Ecto neural progenitor cell (in vitro differentiated cells): ENCODE data around the gene DPP4.

Experiments
- DNase-seq: peaks from one replicate; pipeline ENCODE4 v3.0.0-alpha.2; 2018; ENCODE audit warnings: low spot score

The DPP4 gene

GRCh38 chr2:162085090-162085891 lies 11.3 kb upstream of the DPP4 start:
- DNase-seq = no peak

DNA sequence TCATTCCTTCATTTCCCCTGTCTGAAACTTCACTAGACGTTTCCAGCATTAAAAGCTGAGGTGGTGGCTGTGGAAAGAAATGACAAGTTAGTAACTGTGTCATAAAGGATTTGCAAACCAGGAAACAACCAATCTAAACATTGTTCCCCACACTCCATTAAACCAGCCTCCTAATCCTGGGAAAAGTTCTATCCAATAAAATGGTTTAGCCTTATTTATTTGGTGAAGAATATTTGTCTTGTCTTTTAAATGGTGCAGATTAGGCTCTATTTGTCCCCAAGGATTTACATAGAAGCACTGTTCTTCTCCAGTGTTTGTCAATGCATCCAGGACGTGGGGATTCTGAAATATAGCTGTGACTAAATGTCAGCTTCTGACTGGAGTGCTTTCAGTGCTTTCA lies 10.5 kb upstream of the DPP4 start:
- DNase-seq = no peak

- no peak for DNase-seq
Measured at GRCh38 chr2:162082681-162083080, 8.7 kb upstream of the DPP4 start.

- no peak for DNase-seq
Measured at GRCh38 chr2:162082036-162082435, 8.0 kb upstream of the DPP4 start.

GRCh38 chr2:162079514-162079913 lies 5.5 kb upstream of the DPP4 start:
- no peak for DNase-seq

- DNase-seq = no peak
Measured at GRCh38 chr2:162075689-162076132, 1.7 kb upstream of the DPP4 start.

DNA sequence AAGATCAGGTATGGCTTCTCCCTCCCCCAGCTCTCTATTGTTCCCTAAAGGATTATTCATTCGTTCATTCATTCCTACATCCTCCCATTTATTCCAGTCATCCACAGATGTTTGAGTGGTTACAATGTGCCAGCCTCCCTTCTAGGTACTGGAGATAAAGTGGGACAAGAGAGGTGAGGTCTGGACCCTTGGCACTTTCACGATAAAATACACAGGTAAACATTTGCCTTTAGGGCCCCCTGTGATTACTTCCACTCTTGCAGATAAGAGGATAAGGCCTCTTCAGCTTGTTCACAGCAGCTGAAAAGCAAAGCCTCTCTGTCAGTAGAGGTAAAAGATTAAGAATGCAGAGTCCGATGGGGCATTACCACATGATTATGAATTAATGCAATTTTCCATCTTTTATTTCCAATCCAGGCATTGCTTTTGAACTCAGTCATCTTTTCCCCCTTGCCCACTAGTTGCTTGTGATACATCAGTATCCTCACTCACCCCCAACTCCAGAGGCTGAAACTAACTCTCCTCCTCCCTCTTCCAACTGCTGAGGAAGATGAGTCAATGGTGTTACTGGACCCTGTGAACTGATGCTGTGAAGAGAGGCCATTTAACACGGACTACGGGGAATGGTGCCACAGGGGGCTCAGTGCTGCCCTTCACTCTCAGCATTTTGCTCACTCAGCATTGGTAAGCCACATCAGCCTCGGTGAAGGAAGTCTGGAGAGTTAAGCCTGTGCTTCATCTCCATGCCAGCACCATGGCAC lies 1.1 kb upstream of the DPP4 start:
- DNase-seq = no peak

DNA sequence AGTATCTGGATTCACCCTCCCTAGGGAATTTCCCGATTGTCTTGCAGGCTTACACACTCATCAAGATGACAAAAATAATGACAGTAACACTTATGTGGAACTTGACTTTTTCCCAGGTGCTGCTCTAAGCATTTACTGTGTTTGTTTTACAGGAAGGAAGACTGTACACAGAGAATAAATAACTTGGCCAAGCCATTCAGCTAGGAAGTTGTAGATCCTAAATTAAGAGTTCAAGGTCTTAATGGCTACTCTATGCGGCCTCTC lies 549 bp upstream of the DPP4 start:
- DNase-seq = no peak

DNA sequence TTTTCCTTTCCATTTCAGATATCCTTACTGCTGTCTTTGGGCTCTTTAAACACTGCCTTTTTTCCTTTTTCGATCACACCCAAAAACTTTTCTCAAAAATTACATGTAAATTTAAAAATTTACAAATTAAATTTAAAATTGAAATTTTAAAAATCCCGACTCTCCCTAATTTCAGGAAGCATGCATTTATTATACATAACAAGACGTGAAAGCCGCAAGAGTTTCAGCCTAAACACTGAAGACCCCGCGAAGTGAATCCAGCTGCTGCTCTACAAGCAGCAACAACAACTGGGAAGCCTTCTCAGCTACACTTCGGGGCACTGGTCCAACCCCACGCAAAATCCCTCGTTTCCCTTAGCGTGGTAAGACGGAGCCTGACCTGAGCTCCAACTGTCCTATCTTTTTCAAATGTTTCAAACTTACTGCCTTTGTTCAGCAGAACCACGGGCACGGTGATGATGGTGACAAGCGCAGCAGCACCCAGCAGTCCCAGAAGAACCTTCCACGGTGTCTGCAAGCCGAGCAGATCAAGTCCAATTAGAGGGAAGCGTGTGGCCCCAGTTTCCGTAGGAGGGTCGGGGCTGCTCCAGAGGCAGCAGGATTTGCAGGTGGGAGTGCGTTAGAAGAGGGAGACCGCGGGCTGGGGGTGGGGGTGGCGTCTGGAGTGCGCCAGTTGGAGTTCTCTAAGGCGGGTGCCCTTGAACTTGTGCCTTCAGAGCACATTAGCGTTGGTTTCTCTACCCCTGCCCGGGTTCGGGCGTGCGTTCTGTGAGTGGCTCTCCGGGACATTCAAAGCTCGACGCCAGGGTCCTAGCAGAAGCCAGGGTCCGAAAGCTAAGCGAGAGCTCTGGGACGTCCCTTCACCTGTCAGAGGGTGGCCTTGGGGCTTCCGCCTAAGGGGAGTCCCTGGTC lies 783 bp downstream of the DPP4 start:
- peak; percentile 48 for DNase-seq

GRCh38 chr2:162072181-162072702 lies 1.8 kb downstream of the DPP4 start:
- DNase-seq = no peak

GRCh38 chr2:162071001-162071400 lies 3.0 kb downstream of the DPP4 start:
- no peak for DNase-seq

DNA sequence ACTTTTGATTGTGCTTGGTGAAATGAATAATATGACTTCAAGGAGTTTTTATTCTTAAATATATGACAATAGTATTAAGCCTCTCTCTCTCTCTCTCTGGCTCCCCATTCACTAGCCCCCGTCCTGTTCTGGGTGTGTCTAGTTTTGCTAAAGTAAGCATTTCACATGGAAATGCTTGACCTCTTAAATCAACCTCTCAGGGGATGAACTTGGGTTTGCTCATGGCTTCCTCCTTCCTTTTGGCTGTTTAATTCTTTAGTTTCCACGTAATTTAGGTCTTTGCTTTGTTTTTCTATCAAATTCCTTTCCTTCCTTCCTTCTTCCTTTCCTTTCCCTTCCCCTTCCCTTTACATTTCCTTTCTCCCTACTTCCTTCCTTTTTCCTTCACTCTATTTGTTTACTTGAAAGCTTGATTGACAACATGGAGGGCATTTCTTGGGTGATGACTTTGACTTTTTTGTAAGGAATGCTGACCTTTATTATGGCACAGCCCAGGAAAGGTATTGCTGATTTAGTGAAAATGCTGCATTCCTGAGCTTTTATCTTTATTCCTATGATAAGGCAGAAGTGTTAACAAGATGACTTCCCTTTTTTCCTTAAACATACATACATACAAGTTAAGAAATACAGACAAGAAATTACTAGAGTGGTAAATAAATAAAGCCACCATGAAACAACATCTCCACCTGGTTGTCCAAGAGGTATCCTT lies 3.6 kb downstream of the DPP4 start:
- no peak for DNase-seq

- no peak for DNase-seq
Measured at GRCh38 chr2:162069267-162069903, 4.6 kb downstream of the DPP4 start.

DNA sequence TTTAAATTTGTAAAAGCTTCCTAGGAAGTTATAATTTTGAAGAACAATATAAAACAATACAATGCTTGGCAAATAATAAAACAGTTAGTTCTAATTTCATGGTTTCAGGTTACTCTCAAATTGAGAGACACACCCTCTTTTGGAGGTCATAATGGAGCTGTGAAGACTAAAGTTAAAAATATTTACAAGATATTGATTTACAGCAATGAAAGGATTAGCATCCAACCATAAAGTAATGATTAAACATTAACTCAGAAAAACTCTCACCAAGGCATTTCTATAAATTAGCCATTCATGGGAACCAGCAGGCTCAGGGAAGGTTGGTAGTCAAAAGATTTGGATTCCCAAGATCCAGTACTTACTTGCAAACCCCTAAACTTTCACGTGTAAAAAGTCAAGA lies 6.4 kb downstream of the DPP4 start:
- no peak for DNase-seq

- no peak for DNase-seq
Measured at GRCh38 chr2:162065767-162066166, 8.2 kb downstream of the DPP4 start.

DNA sequence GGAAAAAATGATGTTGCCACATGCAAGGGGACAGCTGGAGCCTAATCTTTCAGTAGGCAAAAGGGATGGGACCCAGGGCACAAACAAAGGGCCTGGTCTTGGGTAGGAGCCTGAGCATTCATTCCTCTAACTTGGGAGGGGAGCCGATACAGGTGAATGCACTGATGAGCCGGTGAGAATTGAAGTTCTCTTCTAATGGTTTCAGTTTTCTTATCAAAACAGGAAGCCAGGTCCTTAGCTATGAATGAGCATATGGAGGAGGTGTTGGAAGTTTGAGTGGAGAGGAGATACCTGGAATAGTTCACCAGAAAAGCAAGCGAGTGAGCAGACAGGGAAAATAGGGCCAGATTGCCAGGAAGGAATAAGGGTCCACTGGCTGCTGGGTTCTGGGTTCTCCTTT lies 10.1 kb downstream of the DPP4 start:
- DNase-seq = no peak

DNA sequence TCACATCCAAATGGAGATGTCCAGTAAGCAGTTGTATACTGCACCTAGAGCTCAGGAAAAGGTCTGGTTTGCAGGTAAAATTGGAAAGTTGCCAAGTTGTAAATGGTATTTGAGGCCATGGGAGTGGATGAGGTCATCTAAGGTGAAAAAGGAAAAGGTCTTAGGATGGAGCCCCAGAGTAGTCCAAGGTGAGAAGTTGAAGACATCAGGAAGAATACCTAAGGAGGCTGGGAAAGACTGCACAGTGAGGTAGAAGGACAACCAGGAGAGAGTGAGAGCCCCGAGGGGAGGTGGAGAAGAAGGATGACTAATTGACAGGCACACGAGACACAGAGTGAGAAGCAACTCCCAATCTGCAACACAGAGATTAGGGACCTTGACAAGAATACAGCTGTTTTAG lies 10.7 kb downstream of the DPP4 start:
- DNase-seq = no peak

DNA sequence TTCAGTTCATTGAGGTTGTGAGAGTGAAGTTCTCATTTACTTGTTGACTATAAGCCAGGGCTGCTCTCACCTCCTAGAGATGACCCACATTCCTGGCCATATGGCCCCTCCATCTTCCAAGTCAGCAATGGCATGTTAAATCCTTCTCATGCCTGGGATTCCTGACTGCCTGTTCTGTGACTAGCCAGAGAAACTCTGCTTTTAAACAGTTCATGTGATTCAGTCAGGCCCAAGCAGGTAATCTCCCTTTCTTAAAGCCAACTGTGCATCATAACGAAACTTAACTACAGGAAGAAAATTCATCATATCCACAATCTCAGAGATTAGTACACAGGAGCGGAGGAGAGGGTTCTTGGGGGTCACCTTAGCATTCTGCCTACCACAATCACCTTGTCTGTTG lies 11.5 kb downstream of the DPP4 start:
- no peak for DNase-seq

DNA sequence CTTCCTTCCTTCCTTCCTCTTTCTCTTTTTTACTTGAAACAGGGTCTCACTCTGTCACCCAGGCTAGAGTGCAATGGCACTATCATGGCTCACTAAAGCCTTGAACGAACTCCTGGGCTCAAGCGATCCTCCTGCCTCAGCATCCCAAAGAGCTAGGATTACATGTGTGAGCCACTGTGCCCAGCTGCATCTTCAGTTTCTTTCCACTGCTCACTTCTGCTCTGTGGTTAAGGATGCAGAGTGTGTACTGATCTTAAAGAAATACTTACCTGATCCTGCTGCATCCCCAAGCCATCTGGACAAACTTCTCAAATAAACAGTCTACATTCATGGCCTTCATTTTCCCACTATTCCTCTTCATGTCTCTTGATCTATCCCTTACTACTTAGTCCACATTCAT lies 13.0 kb downstream of the DPP4 start:
- DNase-seq = no peak

DNA sequence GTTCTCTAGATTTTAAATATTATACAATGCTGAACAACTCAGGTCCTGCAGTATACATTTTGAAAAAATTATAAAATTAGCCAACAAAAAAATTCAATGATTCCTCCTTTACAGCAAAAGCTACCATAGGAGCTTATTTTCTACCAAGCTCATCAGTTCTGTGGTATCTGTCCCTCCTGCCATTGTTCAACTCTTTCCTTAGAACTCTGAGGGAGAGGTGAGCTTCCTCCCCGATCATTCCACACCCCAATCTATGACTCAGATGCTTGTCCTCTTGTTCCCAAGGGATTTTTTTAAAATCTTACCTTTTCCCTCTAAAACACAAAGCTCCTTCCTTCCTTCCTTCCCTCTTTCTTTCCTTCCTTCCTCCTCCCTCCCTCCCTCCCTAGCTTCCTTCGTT lies 13.5 kb downstream of the DPP4 start:
- DNase-seq = no peak

- no peak for DNase-seq
Measured at GRCh38 chr2:162058973-162059668, 14.9 kb downstream of the DPP4 start.
